Endothelial cell of umbilical vein (primary cell): ENCODE measurements around the gene MMRN2. TPM values are rescaled to one million over a fixed set of nuclear protein-coding genes. Genes with fewer than 3 reads are reported as not detected.

Source experiments
- BruUV-seq: library from RNA; stranded (reverse); fragments of 400-500 nt; replicated peaks from 2 replicates; lab custom pipeline; 2021; lab: Mats Ljungman, UMichigan
- CTCF ChIA-PET: fragments of 300-600, 350-600 bp; sonication (Branson Sonifier 250); formaldehyde crosslinking; loops from one replicate; lab custom pipeline; 2021; ENCODE audit warnings: antibody characterized with exemption, inconsistent platforms; lab: Charles Lee
- POLR2A ChIA-PET: fragments of 300-600, 350-600 bp; sonication (Branson Sonifier 250); formaldehyde crosslinking; loops from one replicate; lab custom pipeline; 2021; ENCODE audit warnings: antibody characterized with exemption, inconsistent platforms; lab: Charles Lee
- DNase-seq: peaks from one replicate; pipeline ENCODE4 v3.0.0-alpha.2; 2011; ENCODE audit warnings: low read depth, low spot score
- FAIRE-seq: peaks from 2 replicates; lab custom pipeline; 2011; peaks lifted over from hg19 to GRCh38; lab: Jason Lieb, UNC
- H2AFZ ChIP-seq: 2 replicates; pipeline ENCODE4 v1.6.0; 2012; ENCODE audit warnings: low read depth, low read length, control low read depth, inconsistent platforms
- H3K27ac ChIP-seq: 2 replicates; pipeline ENCODE4 v1.5.1; 2011; ENCODE audit warnings: low read depth, mild to moderate bottlenecking, control low read depth, low read length, moderate library complexity; ENCODE audit not compliant: insufficient read depth
- H3K27me3 ChIP-seq, 2 experiments: 2 replicates each; pipeline versions ENCODE4 v1.6.0 to v1.6.1; 2011; ENCODE audit warnings: low read length in 2 of 2, mixed read lengths in 1 of 2; ENCODE audit not compliant: control insufficient read depth in 2 of 2, insufficient read depth in 2 of 2
- H3K36me3 ChIP-seq, 2 experiments: 2 replicates in 1 of 2; 3 replicates in 1 of 2; pipeline ENCODE4 v1.5.1; 2011; ENCODE audit warnings: low read length in 2 of 2, mild to moderate bottlenecking in 1 of 2, moderate library complexity in 1 of 2; ENCODE audit not compliant: control insufficient read depth in 2 of 2, insufficient read depth in 2 of 2; ENCODE audit errors: extremely low read depth in 1 of 2
- H3K4me1 ChIP-seq: 3 replicates; pipeline ENCODE4 v1.5.1; 2011; ENCODE audit warnings: mild to moderate bottlenecking, low read length; ENCODE audit not compliant: control insufficient read depth, insufficient read depth; ENCODE audit errors: extremely low read depth
- H3K4me2 ChIP-seq: 2 replicates; pipeline ENCODE4 v1.6.1; 2011; ENCODE audit warnings: low read length, control low read depth, mixed read lengths; ENCODE audit not compliant: insufficient read depth
- H3K4me3 ChIP-seq, 3 experiments: fragments of 200-600 bp in 1 of 3; sonication (generic), shearing (Covaris generic) in 1 of 3; replicated peaks in 1 of 3; 2 replicates each; pipeline ENCODE4 v1.5.1; 2011 to 2016; ENCODE audit warnings: control low read depth in 3 of 3, low read length in 3 of 3, mild to moderate bottlenecking in 2 of 3, inconsistent platforms in 1 of 3, low read depth in 1 of 3, moderate library complexity in 1 of 3; ENCODE audit not compliant: insufficient read depth in 1 of 3
- H3K79me2 ChIP-seq: 2 replicates; pipeline ENCODE4 v1.6.0; 2012; ENCODE audit warnings: low read length, inconsistent platforms; ENCODE audit not compliant: control insufficient read depth, insufficient read depth
- H3K9ac ChIP-seq: replicated peaks from 2 replicates; pipeline ENCODE3; 2011; ENCODE audit warnings: low read length, control low read depth; ENCODE audit not compliant: insufficient read depth; ENCODE audit errors: extremely low read depth
- H3K9me1 ChIP-seq: replicated peaks from 3 replicates; pipeline ENCODE4 v1.6.0; 2011; ENCODE audit warnings: mild to moderate bottlenecking, low read length; ENCODE audit not compliant: control insufficient read depth, insufficient read depth; ENCODE audit errors: extremely low read depth
- H3K9me3 ChIP-seq: replicated peaks from 2 replicates; pipeline ENCODE4 v1.5.1; 2012; ENCODE audit warnings: low read length, inconsistent platforms; ENCODE audit not compliant: control insufficient read depth, insufficient read depth
- H4K20me1 ChIP-seq: replicated peaks from 2 replicates; pipeline ENCODE3; 2011; ENCODE audit warnings: mild to moderate bottlenecking, low read length; ENCODE audit not compliant: control insufficient read depth, insufficient read depth; ENCODE audit errors: extremely low read depth
- CTCF ChIP-seq, 2 donors: IDR thresholded peaks; 1 replicate in 1 of 2; 2 replicates in 1 of 2; pipeline ENCODE4 v1.5.1; 2011; ENCODE audit warnings: low read length in 2 of 2, mild to moderate bottlenecking in 2 of 2, moderate library complexity in 2 of 2, control low read depth in 1 of 2, inconsistent platforms in 1 of 2, low read depth in 1 of 2; ENCODE audit not compliant: insufficient read depth in 1 of 2; ENCODE audit errors: extremely low read depth in 1 of 2
- FOS ChIP-seq: IDR thresholded peaks from 2 replicates; pipeline ENCODE4 v1.6.1; 2011; ENCODE audit warnings: mild to moderate bottlenecking, low read length, moderate library complexity, borderline replicate concordance; ENCODE audit not compliant: insufficient read depth
- GATA2 ChIP-seq: IDR thresholded peaks from 2 replicates; pipeline ENCODE4 v1.7.0; 2011; ENCODE audit warnings: low read depth, mild to moderate bottlenecking, moderate library complexity, mixed read lengths, low read length; ENCODE audit not compliant: insufficient read length, insufficient read depth
- MAX ChIP-seq: IDR thresholded peaks from 2 replicates; pipeline ENCODE4 v1.6.1; 2011; ENCODE audit not compliant: insufficient read depth, insufficient read length
- POLR2AphosphoS5 ChIP-seq: IDR thresholded peaks from 2 replicates; pipeline ENCODE4 v1.6.1; 2012; ENCODE audit warnings: low read depth, mild to moderate bottlenecking, control low read depth, low read length, moderate library complexity; ENCODE audit not compliant: insufficient read depth
- dilution Hi-C: fragments of 300-500 bp; cut with MboI; formaldehyde crosslinking; loops from one replicate; pipeline ENCODE4 v1.15.0; 2019; ENCODE audit warnings: low sequenced_read_pairs; ENCODE audit not compliant: extremely low pct_ligation_motif_present
- intact Hi-C: fragments of 100-400 bp; cut with micrococcal nuclease; formaldehyde crosslinking; loops from one replicate; pipeline ENCODE4 v1.10.0; 2022
- polyA plus RNA-seq, 4 experiments: library from polyadenylated mRNA; depleted of rRNA in 3 of 4; stranded (reverse) in 3 of 4; unstranded in 1 of 4; fragments of >200 nt; gene quantifications; 2 replicates each; pipeline versions ENCODE4 v1.2.1 to v1.2.3, GENCODE V29; 2011 to 2012; ENCODE audit warnings: missing spikeins in 1 of 4
- total RNA-seq: library from RNA; stranded (reverse); gene quantifications from 2 replicates; pipeline ENCODE4 v1.2.3, GENCODE V29; 2021

Gene MMRN2
- total and polyA plus RNA-seq, 2 donors (not counting 3 experiments of a cell fraction or from before 2014, with no cell fraction given), result 154 to 169 TPM

GRCh38 chr10:86958116-86958900, 893 bp upstream of the MMRN2 start, which contains the start of gene SNCG:
SNCG (plus strand) TSS chr10:86958599; CDS start chr10:86958698, 99 bp downstream.
- DNase-seq, result peak; percentile 68
- BruUV-seq, result no TSS peak
- Histone ChIP-seq H3K79me2 (peaks cover 46% of the 10 kb centered on the region), H3K27me3 (no peaks in the 10 kb centered on the region), H3K9me3 (no peaks in the 10 kb centered on the region), H3K4me3 (peak within 1 kb of the TSS; percentile 32 to 81 (median 65)), H3K4me2 (peak within 1 kb of the TSS; percentile 47), H3K9me1 (no peaks in the 10 kb centered on the region), H3K4me1 (peaks cover 64% of the 10 kb centered on the region), H2AFZ (peak within 1 kb of the TSS; percentile 46), H4K20me1 (no peaks in the 10 kb centered on the region), H3K27ac (peak within 1 kb of the TSS; percentile 98), H3K9ac (peak within 1 kb of the TSS; percentile 87), H3K36me3 (no peaks in the 10 kb centered on the region)
- ChIA-PET POLR2A (interaction anchor here (2.5 to 3.1 kb wide), 2 partner anchors 11 to 12 kb away, joined by 11 to 13 read pairs; partner anchors contain the start of gene ADIRF), CTCF (interaction anchor here (0.7 to 8.7 kb wide), 5 partner anchors 10 to 265 kb away, joined by 3 to 325 read pairs (median 4); partner anchors contain the start of gene ADIRF)
- intact Hi-C loops, result loop anchor here (2.0 to 10.0 kb wide), 3 partner anchors 136 to 1926 kb away; partner anchors contain the start of genes GLUD1, SHLD2 and STAMBPL1
- FAIRE-seq, result peak; percentile 83
- no peak for TF ChIP-seq GATA2
- TF ChIP-seq FOS, result no peak
- dilution Hi-C loops, result no loop called here

GRCh38 chr10:86956848-86957448, 467 bp downstream of the MMRN2 start:
- BruUV-seq, result TSS peak; percentile 75
- Histone ChIP-seq H4K20me1 (no peaks in the 10 kb centered on the region), H3K4me3 (peak overlapping the region; percentile 32 to 81 (median 65)), H3K9ac (peak overlapping the region; percentile 87), H3K9me3 (no peaks in the 10 kb centered on the region), H3K36me3 (no peaks in the 10 kb centered on the region), H3K27me3 (no peaks in the 10 kb centered on the region), H3K9me1 (no peaks in the 10 kb centered on the region), H3K27ac (peak overlapping the region; percentile 98), H3K4me2 (peak overlapping the region; percentile 47), H3K79me2 (peaks cover 59% of the 10 kb centered on the region), H2AFZ (no peak overlapping the region), H3K4me1 (peaks cover 66% of the 10 kb centered on the region)
- intact Hi-C loops, result loop anchor here (2.0 to 10.0 kb wide), 3 partner anchors 14 to 1928 kb away; partner anchors contain the start of gene STAMBPL1
- CTCF ChIA-PET, result interaction anchor here (0.9 to 8.7 kb wide), 3 partner anchors 11 to 136 kb away, joined by 3 to 325 read pairs (median 110); partner anchors contain the start of gene ADIRF
- no peak for TF ChIP-seq POLR2AphosphoS5
- TF ChIP-seq MAX, result no peak
- no peak for TF ChIP-seq CTCF (IDR thresholded peaks at IDR 0.05; ENCODE audit: extremely low read depth in 1 of 2, insufficient read depth in 1 of 2, low read depth in 1 of 2, low read length in 2 of 2)
- TF ChIP-seq FOS, result no peak
- DNase-seq (no peak), FAIRE-seq (peak; percentile 71)
- POLR2A ChIA-PET, result interaction anchor here (2.5 to 3.1 kb wide), 2 partner anchors 11 to 12 kb away, joined by 11 to 13 read pairs; partner anchors contain the start of gene ADIRF
- dilution Hi-C loops, result no loop called here
